NCI-H2196 (cell line): Measurements from ENCODE around the gene CSNK2A1.
A peak's percentile ranks its signal among the peaks of the same experiment; 100 is the strongest.
"Not testable (repeated sequence)": the region's sequence is repeated elsewhere in the genome, so short reads cannot be mapped to it uniquely, and the experiment has no call there.

ENCODE experiments used
- DNase-seq: peaks from one replicate; lab custom pipeline; 2025; ENCODE audit not compliant: unreplicated experiment; lab: John Stamatoyannopoulos, UW

The CSNK2A1 gene

DNA sequence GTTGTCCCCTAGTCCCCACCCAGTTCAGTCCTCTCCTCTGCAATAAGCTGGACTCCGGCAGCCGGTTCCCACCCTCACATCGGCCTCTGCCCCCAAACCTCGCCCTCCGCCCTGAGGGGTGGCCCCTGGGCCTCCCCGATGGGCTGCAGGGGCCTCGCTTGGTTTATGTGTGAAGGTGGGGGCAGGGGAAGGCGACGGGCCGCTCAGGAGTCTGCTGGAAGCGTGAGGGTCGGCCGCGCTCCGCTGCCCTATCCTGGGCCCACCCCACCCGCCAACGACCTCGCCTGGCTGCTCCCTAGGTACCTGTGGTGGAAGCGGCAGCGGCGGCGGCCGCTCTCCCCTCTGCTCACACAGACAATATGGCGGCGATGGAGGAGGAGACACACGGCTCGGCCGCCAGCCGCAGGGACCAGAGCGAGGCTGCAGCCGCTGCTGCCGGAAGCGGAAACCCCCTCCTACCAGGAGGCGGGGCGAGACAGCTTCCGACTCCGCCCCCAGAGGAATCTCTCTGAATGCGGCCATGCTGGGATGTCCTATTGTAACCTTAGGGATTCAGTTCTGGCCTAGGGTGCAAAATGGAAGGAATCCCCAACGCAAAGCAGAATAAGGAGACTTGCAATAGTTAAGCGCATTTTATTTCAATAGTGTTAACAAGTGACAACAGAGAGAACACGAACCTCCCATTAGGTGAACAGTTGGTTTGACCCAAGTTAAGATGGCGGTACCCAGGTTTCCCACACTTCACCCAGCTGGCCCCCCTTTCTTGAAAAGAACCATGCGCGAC is at the start of gene CSNK2A1:
Gene CSNK2A1 (minus strand): TSS at position 422 of the 784 bp plus-strand sequence. CDS start 35,239 bp downstream, outside the sequence.
- peak; percentile 93 for DNase-seq

GRCh38 chr20:592506-592905 is 48.9 kb upstream of the CSNK2A1 start:
- DNase-seq: no peak

DNA sequence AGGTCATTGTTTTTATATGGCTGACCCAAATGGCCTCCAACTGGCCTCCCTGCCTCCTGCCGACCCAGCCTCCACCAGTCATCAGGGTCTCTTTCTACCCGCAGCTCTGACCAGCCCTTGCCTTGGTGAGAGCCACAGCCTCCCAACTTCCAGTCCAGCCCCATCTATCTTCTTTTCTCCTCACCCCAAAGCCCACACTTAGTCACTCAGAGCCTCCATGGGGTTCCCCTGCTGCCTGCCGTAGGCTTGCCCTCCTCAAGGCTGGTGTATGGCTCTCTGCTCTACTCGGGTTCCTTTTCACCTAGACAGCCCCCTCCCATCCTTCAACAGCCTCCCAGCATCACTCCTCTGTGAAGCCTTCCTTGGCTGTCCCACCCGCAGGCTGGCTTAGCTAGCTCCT is 48.4 kb upstream of the CSNK2A1 start:
- DNase-seq: no peak

DNA sequence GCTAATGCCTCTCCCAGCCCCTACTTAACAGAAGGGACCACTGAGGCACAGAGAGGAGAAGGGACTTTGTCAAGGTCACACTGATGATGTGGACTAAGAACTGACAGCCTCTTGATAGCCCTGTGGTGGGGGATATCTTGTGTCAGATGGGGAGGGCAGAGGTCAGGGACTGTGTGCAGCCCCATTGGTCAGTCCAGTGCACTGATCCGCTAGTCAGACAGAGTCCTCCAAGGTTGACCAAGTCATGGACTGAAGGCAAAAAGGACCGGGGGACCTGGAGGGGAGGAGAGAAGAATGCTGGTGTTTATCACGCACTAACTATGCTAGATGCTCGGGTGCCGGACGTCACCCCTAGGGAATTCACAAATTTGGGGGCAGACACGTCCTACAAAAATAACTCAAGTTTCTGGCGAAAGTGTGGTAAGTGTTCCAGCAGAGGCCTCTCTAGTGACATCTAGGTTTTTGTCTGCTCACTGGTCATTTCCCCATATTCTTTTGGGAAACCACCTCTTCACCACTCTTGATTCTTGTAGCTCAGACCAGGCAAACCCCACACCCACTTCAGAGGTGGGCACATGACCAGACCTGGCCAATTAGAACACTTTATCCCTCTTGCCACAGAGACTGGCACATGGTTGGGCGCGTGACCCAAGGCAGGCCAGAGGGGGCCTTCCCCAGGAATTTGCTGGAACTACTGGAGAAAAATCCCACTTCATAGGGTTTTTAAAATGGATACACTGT is 45.5 kb upstream of the CSNK2A1 start:
- no peak for DNase-seq

- DNase-seq: no peak
Measured at GRCh38 chr20:588476-588875, 44.9 kb upstream of the CSNK2A1 start.

DNA sequence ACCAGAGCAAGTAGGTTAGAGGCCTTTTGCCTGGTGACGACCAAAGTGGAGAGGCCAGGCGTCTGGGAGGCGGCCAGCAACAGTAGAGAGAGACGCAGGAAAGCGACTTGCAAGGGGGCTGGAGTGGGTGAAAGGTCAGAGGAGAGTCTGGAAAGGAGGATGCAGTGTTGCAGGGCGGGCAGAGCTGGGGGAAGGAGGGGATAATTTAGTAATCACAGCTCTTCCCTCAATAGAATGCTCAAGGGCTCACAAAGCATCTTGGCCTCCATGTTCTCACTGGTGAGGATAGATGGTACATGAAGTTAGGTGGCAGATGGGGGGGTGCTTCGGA is 41.3 kb upstream of the CSNK2A1 start:
- no peak for DNase-seq

DNA sequence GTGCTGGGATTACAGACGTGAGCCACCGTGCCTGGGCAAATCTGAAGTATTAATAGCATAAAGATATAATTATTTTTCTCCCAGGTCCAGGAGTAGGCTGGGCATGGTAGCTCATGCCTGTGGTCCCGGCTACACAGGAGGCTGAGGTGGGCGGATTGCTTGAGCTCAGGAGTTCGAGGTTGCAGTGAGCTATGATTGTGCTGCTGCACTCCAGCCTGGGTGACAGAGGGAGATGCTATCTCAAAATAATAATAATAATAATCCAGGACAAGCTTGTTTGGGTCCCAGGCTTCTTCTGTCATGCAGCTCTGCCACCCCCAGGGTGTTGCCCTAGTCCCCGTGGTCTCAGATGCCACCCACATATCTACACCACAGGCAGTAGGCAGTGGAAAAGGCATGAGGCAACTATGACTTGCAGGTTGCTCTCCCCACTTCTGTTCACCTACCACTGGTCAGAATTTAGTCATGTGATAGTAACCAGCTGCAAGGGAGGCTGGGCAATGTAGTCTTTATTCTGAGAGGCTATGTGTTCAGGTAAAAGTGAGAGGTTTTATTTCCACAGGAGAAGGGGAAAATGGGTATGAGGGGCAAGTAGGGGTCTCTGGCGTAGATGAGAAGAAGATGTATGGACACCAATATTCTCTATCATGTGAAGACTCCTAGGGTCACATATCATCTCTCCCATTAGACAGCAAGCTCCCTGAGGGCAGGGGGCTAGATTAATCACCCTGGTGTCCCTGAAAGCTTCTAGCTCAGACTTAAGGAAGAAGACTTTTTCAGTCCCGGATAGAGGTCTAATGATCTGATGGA is 40.8 kb upstream of the CSNK2A1 start:
- no peak for DNase-seq

- no peak for DNase-seq
Measured at GRCh38 chr20:582204-582603, 38.6 kb upstream of the CSNK2A1 start.

GRCh38 chr20:578940-579690 is 35.5 kb upstream of the CSNK2A1 start:
- not testable (repeated sequence) for DNase-seq

GRCh38 chr20:577167-577791 is 33.7 kb upstream of the CSNK2A1 start:
- no peak for DNase-seq

DNA sequence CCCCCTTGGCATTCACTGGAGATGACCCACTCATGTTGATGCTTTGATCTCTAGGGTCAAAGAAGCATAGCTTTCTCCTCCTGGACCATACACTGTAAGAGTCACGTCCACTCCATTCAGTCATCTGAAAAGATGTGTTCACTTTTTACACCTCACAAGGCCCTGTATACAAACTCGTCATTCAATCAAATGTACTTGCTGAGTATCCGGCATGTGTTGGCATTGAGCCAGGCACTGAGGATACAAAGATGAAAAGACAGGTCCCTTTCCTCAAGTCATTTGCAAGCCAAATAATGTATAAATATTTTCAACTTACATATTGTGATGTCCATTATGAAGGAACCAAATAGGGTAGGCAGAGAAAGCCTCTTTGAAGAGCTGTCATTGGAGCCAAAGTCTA is 32.6 kb upstream of the CSNK2A1 start:
- DNase-seq: peak; percentile 4

GRCh38 chr20:575230-575629 is 31.6 kb upstream of the CSNK2A1 start:
- DNase-seq: no peak

DNA sequence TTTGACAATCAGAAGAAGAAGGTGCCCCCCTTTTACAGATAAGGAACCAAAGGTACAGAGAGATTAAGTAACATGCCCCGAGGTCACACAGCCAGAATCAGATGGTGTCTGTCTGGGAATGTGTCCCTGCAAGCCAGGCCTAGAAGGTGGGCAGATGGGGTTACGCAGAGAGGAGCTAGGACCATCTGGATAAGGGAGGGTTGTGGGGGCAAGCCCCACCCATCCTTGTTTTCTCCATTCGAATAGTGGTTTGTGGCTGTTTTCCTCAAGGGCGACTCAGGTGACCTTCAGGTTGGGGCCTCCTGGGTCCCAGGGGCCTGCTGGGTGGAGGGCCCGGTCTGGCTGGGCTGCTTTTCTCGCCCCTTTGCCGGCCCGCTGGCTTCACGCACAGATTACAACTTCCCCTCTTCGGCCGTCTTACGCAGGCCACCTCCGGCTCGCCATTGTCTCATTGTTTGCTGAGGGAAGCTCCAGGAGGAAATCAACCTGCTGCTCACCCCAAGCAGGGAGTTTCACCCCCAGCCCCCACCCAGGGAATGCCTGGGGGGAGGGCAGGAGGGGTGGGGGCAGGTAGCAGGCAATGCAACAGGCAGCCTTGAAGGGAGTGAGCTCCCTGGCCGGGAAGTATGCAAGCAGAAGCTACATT is 30.8 kb upstream of the CSNK2A1 start:
- DNase-seq: no peak

- no peak for DNase-seq
Measured at GRCh38 chr20:573414-574296, 30.1 kb upstream of the CSNK2A1 start.

DNA sequence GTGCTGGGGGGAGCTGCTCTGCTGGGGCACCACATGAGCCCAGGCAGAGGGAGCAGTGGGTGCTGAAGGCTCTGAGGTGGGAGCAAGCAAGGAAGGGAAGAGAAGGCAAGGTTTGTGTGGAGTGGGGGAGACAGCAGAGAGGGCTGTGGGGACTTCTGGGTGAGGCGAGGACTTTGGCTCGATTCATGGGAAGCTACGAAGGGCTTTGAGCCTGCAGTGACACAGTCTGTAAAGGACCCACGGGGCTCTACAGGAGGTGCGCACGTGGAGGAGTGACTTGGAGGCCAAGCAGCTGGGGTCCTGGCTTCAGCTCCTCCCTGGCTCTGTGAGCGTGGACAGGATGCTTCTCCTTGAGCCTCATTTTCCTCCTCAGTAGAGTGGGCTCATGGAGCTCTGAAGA is 29.1 kb upstream of the CSNK2A1 start:
- no peak for DNase-seq

DNA sequence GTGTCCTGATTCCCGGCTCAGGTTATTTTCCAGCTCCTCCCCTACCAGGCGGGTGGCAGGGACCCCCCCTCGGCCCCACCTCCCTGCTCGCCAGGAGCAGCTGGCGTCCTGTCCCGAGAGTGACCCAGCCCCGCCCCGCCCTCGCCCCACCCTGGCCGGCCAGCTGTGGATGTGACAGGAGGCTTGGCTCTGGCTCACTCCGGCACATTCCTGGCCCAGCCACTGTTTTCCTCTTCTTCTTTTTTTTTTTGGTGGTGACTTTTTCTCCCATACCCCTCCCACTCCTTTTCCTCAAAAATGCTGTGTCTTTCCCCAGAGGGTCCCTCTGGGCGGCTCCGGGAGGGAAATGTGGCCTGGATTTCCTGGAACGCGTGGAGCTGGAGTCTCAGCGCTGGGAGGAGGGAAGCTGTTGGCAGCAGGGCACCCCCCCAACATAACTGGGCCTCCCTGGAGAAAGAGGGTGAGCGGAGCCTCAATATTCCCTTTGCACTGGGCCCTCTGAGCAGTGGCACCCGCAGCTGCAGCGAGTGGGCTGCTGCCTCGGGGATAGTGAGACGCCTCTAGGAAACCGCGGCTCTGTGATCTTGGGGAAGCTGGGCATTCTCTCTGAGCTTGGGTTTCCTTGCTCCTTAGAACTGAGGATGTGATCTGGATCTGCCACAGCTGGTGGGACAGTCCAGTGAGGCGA is 28.3 kb upstream of the CSNK2A1 start:
- DNase-seq: no peak

DNA sequence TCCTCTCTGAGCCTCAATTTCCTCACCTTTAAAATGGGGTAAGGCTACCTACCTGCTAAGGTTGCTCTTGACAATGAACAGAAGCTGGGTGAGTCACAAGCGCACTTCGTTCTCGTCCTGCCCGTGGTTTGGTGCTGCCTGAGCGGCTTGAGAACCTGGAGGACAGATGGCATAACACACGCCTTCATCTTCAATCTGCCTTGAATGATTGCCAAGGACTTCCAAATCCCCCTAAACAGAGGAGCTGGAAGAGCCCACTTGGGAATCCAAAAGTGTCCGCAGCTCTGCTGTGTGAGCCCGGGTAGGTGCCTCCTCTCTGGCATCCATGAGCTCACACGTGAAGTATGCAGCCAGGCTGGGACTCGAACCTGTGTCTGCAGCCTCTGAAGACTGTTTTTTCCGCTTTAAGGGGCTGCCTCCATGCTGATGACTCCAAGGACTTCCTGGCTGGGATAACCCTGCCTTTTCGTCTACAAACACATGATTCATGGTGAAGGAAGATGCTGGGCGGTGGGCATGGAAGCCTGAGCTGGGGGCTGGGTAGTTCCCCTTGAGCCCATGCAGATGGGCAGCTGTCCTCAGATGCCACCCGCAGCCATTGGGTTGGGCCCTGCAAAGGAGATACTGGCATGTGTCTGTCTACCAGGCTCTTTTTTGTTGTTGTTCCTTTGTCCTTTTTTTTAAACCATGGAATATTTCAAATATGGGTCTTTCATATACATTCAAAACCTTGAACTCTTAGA is 25.3 kb upstream of the CSNK2A1 start:
- DNase-seq: no peak
